Fibroblast of gingiva (primary cell): ENCODE measurements around the gene ANTXR1.

Source experiments
- DNase-seq: peaks from one replicate; pipeline ENCODE4 v3.0.0-alpha.2; 2011; ENCODE audit warnings: low read depth

Gene ANTXR1

DNA sequence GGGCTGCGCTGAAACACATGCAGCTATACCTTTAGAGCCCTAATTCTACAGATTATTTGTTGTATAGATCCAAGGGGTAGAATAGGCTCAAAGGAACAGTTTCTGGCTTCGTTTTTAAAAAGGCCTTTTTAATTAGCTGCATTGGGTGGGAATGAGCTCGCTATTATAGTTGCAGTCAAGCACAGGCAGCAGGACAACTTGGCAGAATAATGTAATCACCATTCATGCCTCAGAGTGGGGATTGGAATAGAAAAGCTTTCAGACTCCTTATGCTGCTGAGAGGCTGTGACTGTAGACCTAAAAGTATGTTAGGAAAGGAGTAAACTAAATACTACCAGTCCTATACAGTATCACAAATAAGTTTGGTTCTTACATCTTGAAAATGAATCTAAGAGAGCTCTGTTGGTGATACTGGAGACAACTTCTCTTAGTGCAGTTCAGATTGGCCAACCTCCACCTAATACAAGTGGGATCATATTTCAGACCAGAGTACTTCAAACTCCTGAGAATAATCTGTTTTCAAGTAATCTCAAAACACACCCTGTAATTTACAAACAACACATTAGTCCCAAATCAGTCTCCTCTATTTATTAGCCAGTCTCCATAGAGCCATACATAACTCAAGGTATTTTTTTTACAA is 121.4 kb downstream of the ANTXR1 start:
- DNase-seq: no peak

DNA sequence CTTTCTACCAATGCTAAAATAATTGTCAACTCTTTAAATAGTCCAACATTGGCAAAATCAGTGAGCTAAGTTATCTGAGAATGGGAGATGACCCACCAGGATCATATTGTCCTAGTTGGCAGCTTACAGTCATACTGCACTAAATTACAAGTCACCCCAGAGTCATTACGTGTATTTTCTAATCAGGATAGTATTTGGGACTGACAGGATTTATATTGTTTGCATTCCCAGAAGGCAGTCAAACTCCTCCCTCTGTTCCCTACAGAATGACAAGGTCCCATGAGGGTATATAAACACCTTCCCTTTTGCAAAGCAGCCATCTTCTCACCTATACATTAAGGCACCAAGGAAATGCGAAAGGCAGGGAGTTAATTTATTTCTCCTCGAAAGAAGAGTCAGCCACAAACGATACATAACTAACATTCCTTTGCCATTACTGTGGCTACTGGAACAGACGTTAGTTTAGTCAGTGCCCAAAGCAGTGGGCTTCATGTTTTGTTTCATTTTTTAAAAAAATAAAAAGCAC is 125.3 kb downstream of the ANTXR1 start:
- DNase-seq: peak; percentile 51

DNA sequence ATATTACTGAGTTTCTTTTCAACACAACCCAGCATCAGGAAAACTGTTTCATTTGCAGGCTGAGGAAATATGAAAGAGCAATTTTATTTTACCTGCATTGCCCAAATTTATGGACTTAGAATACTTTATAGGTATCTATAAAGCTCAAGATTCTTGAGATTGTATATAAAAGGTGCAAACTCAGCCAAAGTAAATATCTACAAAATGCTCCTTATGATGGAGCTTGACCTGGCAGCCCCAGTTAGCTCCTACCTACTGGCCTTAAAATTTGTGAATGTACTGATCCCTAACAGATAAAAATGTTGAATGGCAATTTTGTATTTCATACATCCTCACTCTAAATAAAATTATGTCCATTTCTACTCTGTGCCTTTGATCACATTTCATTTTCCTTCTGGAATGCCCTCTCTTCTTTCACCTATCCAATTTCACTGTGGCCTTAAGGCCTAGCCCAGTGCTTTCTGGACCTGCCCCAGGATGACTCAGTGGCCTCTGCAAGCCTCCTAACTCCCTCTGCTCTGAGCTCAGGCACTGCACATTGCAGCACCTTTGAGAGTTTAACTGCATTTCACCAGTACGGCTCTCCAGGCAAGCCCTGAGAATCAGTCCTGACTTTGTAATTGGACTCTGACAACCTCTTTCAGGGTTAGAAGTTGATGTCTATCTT is 125.9 kb downstream of the ANTXR1 start:
- peak; percentile 72 for DNase-seq

DNA sequence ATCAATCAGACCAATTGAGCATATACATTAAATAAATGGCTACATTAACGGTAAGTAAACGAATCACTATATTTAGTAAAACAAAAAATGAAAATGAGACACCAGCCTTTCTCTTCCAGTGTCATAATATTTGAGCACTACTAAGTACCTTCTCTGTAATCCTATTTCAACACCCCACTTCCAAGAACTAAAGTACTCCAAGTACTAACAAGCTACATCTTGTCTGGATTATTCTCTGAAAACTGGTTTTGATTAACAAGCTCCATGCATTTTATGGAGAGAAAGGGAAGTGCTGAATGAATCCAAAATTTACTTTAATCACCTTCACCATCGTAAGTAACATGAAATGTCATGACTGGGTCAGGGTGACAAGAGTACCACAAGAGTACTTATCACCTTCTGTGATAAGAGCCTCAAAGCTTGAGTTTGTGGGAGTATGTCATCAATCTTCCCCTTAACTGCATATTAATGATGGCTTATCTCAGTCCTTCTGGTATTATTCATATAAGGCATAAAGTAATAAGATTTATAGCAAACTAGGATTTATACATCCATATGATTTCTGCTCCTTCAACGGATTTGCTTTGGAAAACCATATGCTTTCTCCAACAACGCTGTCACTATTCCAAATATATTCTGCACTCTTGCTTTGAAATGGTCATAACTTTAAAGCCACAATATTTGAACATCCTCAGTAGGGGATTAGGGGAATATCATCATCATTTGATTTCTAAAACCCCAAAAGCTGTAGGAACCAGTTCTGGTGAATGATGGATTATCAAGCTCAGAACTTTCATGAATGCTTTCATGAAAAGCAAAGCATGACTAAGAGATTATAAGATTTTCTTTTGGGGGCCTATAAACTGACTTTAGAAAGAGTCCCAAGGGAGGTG is 127.0 kb downstream of the ANTXR1 start:
- peak; percentile 61 for DNase-seq

DNA sequence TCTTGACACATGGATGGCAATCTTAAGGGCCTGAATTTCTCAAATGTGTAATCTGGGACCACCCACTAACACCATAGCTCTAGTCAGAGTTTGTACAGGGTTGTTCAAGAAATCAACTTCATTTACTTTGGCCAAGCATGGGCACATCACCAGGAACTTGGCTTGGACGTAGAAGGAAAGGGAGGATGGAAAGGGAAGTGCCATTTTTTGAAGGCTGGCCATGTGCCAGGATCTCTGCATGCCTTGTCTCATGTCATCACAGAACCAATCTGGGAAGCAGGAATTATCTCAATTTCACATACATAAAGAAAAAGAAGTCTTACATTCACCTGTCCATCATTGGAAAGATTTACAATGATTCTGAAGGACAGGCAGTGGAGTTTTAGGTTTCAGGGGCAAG is 128.1 kb downstream of the ANTXR1 start:
- DNase-seq: no peak

DNA sequence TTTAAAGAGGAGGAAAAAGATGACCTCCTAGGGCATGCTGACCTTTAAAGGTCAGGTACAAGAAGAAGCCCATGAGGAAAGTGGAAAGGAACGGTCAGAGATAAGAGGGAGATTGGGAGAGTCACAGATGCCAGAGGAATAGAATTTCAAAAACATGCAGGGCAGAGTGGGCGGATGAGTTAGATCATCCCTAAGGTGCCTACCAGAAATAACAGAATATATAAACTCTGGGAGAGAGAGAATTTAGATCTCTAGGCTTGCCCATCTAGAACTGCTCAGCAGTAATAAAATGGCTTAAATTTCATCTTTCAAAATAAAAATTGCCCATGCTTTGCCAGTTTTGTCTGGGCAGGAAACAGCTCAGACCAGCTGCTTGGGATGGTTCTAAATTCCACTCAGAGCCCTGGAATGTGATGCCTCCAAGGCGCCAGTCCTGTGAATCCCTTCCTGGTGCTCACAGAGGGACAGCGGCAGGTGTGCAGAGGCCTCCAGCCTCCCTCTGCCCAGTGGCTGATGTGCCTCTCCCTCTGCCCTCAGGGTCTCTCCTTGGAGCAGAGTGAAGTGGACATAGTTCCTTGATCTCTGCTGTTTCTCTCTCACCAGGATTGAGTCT is 130.9 kb downstream of the ANTXR1 start:
- DNase-seq: peak; percentile 41

DNA sequence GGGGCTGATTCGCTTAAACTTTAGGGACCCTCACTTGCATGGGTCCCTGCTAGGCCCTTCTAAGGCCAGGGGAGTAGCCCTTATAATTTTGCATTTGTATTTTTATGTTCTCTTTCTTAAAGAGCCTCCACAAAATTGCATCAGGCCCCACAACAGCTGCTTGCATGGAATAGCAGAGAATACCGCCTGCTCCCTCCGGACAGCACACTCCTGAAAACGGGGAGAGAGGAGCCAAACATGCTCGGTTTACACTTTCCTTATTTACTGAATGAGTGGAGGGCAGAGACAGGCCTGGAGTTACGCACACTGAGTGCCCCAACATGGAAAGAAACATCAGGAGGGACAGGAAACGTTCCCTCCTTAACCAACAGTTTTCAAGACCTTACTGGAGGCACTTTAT is 132.2 kb downstream of the ANTXR1 start:
- DNase-seq: no peak

DNA sequence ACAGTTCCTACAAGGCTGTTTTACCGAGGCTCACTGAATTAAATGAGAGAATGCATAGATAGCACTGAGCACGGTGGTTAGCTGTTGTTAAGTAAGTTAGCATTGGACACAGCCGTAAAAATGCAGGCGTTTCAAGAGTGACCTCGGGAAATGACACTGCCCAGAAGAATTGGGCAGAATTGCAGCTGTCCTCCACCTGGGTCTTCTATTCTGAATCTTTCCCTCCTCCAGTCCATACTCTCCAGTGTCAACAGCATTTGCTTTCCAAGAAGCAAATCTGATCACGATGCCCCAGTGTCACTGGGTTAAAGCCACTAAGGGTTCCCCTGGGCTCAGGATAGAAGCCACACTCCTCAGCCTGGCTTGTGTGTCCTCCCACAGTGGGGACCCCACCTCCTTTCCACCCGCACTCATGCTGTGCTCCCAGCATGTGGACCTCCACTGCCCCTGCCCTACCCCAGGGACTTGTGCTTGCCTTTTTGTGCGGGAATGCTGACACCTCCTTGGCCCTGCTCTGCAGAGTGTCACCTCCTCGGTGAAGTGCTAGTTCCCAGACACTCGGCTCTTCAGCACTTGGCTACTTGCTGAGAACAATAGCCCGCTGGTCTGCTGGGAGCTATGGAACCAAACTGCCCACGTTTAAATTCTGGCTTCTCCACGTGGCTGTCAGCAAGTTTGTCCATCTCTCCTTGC is 135.0 kb downstream of the ANTXR1 start:
- no peak for DNase-seq

DNA sequence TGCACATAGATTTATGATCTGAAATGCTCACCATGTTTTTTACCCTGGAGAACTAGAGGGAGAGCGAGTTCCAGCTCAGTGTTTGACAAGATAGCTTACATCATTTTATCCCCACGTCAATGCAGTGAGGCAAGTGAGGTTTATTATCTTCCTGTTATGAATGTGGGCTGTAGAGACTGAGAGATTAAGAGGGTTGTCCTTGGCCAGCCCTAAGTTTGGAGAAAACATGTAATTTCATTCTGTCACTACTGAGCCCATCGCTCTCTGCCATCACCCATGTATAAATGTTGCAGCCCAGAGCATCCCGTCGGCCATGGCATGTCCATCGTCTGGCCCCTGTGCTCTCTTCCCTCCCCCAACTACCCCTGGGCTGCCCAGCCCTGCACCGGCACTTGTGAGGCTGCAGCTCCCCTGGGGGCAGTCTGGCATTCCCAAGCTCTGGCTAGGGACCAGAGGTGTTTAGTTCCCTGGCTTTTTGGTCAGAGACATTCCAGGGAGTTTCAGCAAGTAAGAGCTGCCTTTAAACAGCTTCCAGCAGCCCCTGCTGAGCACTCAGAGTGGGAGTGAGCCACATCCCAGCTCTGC is 136.7 kb downstream of the ANTXR1 start:
- DNase-seq: peak; percentile 38

DNA sequence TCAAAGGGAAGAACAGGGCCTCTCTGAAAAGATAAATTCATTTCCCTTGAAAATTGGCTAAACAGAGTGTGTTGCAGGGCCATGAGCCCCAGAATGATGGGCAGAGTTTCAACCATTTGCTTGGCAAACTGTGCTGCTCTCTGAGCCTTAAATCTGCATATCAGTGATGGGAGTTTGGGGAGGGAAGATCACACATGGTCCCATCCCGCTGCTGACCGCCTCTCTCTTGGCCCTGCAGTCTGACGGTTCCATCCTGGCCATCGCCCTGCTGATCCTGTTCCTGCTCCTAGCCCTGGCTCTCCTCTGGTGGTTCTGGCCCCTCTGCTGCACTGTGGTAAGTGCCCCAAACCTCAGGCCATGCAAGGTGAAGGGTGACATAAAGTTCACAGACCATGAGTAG is 139.0 kb downstream of the ANTXR1 start:
- no peak for DNase-seq

DNA sequence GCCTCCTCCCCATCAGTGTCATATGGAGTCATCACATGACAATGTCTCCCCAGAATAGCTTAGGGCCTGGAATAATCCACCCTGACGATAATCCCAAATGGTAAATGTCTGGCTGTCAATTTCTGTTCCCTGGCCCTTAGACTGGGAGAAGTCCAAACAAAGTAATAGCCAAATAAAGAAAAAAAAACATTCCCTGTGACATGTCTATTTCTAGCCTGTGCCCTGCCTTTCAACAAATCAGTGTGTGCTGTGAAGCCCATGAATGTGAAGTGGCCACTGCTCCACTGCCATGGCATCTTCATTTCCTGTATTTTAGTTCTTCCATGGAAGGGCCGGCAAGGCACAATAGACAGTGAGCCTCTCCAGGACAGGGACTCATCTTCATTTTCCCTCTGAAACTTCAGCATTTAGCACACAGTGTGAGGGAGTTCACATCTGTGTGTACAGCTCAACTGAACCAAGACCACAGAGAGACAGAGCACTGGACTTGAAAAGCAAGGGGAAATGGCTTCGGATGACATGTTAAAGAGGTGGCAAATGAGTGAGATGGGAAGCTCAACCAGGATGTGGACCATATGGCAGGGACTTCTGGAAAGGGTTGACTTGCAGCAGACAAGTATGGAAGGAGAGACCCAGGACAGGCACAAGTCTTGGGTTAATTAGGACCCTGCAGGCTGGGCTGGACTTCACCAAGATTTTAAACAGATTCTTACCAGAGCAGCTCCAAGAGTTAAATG is 140.0 kb downstream of the ANTXR1 start:
- no peak for DNase-seq

DNA sequence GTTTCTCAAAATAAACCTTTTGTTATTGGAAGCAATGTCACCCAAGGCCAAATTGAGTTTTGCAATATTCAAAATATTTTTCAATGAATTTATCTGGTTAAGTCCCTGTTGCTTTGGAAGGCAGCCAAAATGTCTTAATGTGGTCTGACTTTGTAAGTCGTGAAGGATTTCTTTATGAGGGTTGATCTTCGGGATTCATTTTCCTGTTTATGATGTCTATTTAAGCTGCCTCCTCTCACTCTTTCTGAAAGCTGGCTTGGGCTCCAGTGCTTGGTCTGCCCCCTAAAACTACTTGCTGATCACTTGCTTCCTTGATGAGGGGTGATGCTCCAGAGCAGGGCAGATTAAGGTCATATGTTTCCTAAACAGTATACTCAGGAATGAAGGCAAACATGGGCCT is 141.1 kb downstream of the ANTXR1 start:
- DNase-seq: peak; percentile 91

DNA sequence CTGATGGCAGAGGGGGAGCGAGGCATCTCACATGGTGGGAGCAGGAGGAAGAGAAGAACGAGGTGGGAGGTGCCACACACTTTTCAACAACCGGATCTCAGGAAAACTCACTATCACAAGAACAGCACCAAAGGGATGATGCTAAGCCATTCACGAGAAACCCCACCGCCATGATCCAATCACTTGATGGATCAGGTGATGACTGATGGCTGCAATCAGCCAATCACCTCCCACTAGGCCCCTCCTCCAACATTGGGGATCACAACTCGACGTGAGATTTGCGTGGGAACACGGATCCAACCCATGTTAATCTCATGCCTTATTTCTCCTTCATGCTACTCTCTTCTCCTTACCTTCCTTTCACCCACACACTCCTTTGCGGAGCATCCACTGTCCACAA is 143.6 kb downstream of the ANTXR1 start:
- DNase-seq: no peak

DNA sequence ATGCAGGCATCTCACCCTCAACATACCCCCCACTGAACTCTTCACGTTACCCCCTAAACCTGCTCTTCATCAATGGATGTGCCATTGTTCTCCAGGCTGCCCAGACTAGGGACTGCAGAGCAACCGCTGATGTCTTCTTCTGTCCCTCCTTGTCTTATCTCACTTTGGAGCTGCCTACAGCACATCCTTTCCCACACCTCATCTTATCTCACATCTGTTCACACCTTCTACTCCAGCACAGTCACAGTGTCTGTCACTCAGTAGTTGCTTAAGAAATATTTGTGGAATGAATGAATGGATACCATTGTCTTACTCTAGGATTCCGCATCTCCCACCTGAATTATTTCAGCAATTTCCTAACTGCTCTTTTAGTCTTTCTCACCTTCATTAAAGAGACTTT is 144.5 kb downstream of the ANTXR1 start:
- DNase-seq: no peak

DNA sequence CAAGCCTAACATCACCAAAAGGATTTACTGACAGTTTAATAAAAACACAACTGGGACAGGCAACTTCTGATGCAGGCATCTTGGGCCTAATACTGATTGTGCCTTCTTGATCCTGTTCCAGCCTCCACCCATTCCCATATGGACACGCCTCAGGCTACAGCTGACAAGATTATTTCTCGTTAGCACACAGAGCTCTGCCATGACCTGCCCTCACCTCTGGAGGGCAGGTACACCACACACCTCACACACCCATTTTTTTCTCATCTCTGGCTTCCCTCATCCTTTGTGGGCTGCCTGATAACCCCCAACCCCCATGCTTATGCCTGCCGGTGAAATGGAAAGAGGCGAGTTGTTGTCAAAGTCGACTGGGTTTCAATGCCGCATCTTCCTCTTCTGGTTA is 147.0 kb downstream of the ANTXR1 start:
- DNase-seq: no peak

DNA sequence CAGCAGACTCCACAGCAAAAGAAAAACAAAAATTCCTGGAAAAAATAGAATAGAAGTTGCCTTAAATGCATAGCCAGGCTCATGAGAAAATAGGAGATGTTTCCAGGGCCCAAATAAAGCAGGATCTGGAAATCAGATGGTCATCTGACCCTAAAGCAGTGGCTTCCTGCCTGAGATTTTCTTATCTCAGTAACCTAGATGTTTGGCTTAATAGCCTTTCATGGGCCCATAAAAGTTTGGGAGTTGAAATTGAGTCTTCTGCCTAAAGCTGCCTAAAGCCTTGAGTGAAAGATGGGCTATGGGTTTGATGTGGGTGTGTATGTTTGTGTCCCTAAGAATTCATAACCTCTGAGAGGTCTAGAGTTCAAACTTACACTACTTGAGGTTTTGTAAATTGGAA is 149.1 kb downstream of the ANTXR1 start:
- DNase-seq: no peak

DNA sequence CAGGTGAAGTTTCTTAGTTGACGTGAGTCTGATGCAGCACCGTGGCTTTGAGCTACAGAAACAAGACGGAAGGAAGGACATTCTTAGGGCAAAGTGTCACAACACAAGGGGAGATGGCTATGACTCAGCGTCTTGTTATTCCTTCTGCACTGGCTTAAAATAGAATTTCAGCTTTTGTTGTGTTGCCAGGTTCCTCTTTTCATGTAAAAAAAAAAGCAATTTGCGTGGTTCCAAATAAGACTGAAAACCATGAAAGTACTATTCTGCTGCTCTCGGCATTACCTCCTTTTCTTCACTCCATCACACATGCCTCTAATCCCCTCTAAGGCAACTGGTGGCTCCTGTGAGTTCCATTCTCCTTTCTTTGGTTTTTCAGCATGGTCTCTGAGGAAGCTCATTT is 150.1 kb downstream of the ANTXR1 start:
- peak; percentile 80 for DNase-seq

DNA sequence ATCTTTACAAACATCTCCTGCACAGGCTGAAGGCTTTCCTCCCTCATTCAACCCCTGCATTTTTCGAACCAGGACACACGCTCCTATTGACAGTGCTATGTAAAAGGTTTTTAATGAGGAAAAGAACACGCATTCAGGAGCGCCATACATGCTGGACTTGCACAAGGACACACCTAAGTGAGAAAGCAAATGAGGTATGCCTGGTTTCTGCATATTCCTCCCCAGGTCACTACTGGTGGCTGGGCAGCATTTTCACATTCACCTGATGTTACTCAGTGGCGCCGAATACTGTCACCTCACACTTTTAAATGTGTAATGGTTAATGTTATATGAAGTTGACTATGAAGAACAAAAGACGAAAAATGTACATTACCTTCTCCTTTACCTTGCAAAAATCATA is 150.6 kb downstream of the ANTXR1 start:
- no peak for DNase-seq

DNA sequence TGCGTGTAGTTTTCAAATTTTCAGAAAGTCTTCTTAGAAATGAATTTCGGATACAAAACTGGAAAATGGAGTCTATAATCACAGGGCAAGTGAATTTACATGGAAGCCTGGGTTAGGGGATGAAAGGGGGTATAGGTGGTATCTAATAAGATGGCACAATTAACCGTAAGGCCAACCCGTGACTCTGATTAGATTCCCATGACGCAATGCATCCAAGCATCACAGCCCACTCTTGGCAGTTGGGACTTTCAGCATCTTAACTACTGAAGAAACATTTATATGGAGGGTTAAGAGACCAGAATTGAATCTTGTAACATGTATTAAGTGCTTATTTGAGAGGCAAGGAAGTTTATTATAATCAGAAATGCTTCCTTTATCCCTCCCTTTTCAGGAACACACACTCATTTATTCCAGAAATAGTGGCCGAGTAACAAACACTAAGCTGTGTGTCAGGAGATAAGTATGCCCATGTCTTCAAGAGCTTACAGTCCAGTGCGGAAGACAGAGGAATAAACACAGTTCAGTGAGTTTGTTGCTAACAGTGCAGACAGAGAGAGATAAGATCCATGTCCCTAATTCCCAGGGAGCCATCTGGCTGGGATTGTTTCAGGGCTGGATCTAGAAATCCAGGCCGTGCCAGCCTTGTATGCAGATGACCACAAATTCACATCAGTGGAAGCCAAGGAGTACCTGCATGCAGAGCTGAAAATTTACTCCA is 151.2 kb downstream of the ANTXR1 start:
- peak; percentile 28 for DNase-seq
